VCaP (cell line): ENCODE results near the gene SYNPO.

Experiments used
- H3K27ac ChIP-seq: fragments of 450-650 bp; 2 replicates; pipeline ENCODE4 v1.5.1; 2017
- CTCF ChIP-seq: fragments of 450-650 bp; conservative IDR thresholded peaks from 2 replicates; pipeline ENCODE4 v1.5.1; 2017; ENCODE audit warnings: mild to moderate bottlenecking, moderate library complexity

The SYNPO gene

GRCh38 chr5:150672884-150673275 is 32.4 kb downstream of the SYNPO start:
- no peak for TF ChIP-seq CTCF
- no peak overlapping the region for H3K27ac ChIP-seq

DNA sequence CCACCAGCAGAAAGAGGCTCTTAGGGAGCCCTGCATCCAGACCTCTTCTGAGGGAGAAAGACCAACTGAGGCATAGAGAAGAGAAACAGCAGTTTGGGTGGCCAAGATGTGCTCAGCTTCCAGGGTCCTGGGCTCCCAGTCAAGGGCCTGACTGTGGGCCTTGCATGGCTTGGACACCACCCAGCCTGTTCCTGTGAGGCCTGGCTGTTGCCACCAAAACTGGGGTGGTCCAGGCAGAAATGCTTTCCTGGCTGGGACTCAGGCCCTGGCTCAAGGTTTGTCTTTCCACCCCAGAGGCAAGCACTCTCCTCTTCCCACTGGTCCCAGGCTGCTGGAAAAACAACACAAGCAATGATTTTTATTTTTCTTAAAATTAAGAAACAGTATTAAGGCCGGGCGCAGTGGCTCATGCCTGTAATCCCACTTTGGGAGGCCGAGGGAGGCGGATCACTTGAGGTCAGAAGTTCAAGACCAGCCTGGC is 33.9 kb downstream of the SYNPO start:
- H3K27ac ChIP-seq = no peak overlapping the region
- no peak for TF ChIP-seq CTCF

GRCh38 chr5:150675069-150675468 is 34.6 kb downstream of the SYNPO start:
- TF ChIP-seq CTCF = no peak

GRCh38 chr5:150676578-150676977 is 36.1 kb downstream of the SYNPO start:
- TF ChIP-seq CTCF = no peak
- no peak overlapping the region for H3K27ac ChIP-seq

More at GRCh38 chr5:150675069-150675468, 34.6 kb downstream of the SYNPO start:
- no peak overlapping the region for H3K27ac ChIP-seq

DNA sequence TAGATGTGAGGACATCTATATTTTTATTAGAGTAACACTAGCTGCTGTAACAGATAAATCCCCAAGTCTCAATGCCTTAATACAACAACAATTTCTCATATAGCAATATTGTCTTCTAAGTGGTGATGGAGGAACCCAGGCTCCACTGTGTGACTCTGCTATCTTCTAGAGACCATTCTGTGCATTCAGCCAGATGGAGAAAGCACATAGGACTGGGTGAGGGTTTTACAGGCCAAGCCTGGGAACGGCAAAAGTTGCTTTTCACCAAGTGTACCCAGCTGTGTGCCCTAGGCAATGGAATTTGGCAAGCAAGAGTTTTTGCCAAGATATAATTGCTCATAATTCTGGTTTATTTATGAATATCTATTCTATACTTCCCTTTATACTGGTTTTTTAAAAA is 48.7 kb downstream of the SYNPO start:
- H3K27ac ChIP-seq = no peak overlapping the region
- TF ChIP-seq CTCF = no peak

DNA sequence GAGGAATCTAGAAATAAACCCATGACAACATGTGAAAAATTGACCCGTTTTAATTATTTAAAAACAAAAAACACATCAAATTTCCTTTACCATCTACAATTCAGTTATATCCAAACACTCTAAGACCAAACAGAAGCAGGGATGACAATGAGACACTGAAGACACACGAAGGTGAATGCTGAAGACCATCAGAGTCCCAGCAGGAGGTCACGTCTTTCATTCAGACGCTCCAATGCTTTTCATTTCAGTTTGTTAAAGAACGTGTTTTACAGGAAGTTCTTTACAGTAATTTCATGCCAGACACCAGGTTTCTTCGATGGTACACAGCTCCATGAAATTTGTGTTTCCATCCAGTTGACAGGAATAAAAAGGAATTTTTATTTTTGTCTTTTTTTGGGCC is 50.3 kb downstream of the SYNPO start:
- TF ChIP-seq CTCF = no peak
- H3K27ac ChIP-seq = no peak overlapping the region; the same call in 1 of the 2 replicates

DNA sequence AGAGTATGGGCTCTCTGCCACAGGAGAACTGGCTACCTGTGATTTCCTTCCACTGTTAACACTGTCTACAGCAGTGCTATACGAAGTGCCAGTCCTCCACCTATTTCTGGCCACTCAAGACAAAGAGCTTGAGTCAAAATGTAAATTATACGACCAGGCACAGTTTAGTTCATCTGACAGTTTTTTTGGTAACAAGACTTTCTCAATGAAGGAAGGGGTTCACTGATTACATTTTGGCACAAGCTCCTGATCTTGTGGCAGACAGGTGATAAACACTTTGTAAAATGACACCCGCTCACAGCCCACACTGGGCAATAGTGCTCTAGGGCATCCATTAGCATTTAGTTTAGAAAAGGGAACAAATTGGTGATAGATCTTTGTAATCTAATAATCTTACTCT is 51.8 kb downstream of the SYNPO start:
- no peak for TF ChIP-seq CTCF
- no peak overlapping the region for H3K27ac ChIP-seq
